Measurements from ENCODE around the gene AP1G1. TPM values are rescaled to one million over a fixed set of nuclear protein-coding genes. Genes with fewer than 3 reads are reported as not detected.

AP1G1 gene
- total RNA-seq, 1 donor from 2014 or later: 90.0 TPM

GRCh38 chr16:71732587-71732986 is 76.0 kb downstream of the AP1G1 start:
- no peaks in the 10 kb centered on the region for H3K9me3 ChIP-seq
- intact Hi-C loops (cut with DNase I): no loop called here
- H3K36me3 ChIP-seq: peaks cover 66% of the 10 kb centered on the region
- H3K27ac ChIP-seq: no peak overlapping the region
- no peak for ATAC-seq
- H3K4me1 ChIP-seq: no peaks in the 10 kb centered on the region
- H3K27me3 ChIP-seq: no peaks in the 10 kb centered on the region
- no peak overlapping the region for H3K4me3 ChIP-seq
- DNase-seq: no peak
- no peak for TF ChIP-seq CTCF (IDR thresholded peaks at IDR 0.05)

GRCh38 chr16:71727551-71728324 is 80.9 kb downstream of the AP1G1 start:
- DNase-seq (no peak), ATAC-seq (no peak)
- Histone ChIP-seq H3K36me3 (peaks cover 27% of the 10 kb centered on the region), H3K27ac (no peak overlapping the region), H3K27me3 (no peaks in the 10 kb centered on the region), H3K9me3 (no peaks in the 10 kb centered on the region), H3K4me3 (no peak overlapping the region), H3K4me1 (peaks cover 13% of the 10 kb centered on the region)
- intact Hi-C loops (cut with DNase I): no loop called here
- TF ChIP-seq CTCF (IDR thresholded peaks at IDR 0.05): no peak

GRCh38 chr16:71726476-71727315 is 81.9 kb downstream of the AP1G1 start:
- DNase-seq (no peak), ATAC-seq (no peak)
- Histone ChIP-seq H3K27me3 (no peaks in the 10 kb centered on the region), H3K9me3 (no peaks in the 10 kb centered on the region), H3K4me3 (no peak overlapping the region), H3K4me1 (peaks cover 21% of the 10 kb centered on the region), H3K36me3 (peaks cover 17% of the 10 kb centered on the region), H3K27ac (no peak overlapping the region)
- no peak for TF ChIP-seq CTCF (IDR thresholded peaks at IDR 0.05)
- intact Hi-C loops (cut with DNase I): no loop called here

GRCh38 chr16:71724320-71724751 is 84.3 kb downstream of the AP1G1 start, which contains the start of gene PHLPP2:
Gene PHLPP2, minus strand, starts transcription at chr16:71724701. Its CDS starts 9,906 bp downstream, at chr16:71714795.
- Histone ChIP-seq H3K4me1 (peaks cover 21% of the 10 kb centered on the region), H3K36me3 (no peaks in the 10 kb centered on the region), H3K27ac (peak within 1 kb of the TSS; percentile 87), H3K4me3 (peak within 1 kb of the TSS; percentile 80), H3K27me3 (no peaks in the 10 kb centered on the region), H3K9me3 (no peaks in the 10 kb centered on the region)
- DNase-seq: no peak
- ATAC-seq: no peak
- intact Hi-C loops (cut with DNase I): no loop called here
- no peak for TF ChIP-seq CTCF (IDR thresholded peaks at IDR 0.05)

GRCh38 chr16:71723537-71724319 is 84.9 kb downstream of the AP1G1 start:
- Histone ChIP-seq H3K4me1 (peaks cover 21% of the 10 kb centered on the region), H3K9me3 (no peaks in the 10 kb centered on the region), H3K4me3 (peak overlapping the region; percentile 80), H3K36me3 (no peaks in the 10 kb centered on the region), H3K27ac (peak overlapping the region; percentile 87), H3K27me3 (no peaks in the 10 kb centered on the region)
- peak; percentile 11 for TF ChIP-seq CTCF (IDR thresholded peaks at IDR 0.05)
- intact Hi-C loops (cut with DNase I): no loop called here
- DNase-seq: peak; percentile 89
- ATAC-seq: peak; percentile 95

Measured in upper lobe of right lung (tissue), 1 donor.